ENCODE data around the gene SGSH.
"Not testable (repeated sequence)": the region's sequence is repeated elsewhere in the genome, so short reads cannot be mapped to it uniquely, and the experiment has no call there.

Gene SGSH

DNA sequence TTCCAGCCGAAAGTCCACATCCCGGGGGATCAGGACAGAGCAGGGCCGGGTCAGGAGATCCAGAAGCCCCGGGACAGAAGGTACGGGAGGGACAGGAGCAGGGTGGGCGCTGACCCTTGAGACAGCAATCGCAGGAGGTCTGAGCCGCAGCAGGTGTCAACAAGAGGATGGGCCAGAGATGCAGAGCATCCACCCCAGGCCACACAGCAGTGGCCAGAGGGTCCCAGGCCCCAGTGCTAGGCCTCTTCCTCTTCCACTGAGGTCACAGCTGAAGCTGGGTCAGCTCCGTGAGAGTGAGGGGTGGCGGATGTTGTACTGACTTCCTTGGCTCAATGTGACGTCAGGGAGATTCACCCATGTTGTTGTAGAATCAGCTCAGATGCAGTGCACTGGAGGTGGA, 31.8 kb upstream of the SGSH start:
- Histone ChIP-seq H3K4me1 (ENCODE audit: insufficient read depth, low read length) (no peaks in the 10 kb centered on the region), H3K36me3 (ENCODE audit: insufficient read depth, low read depth, low read length) (peaks cover 11% of the 10 kb centered on the region; the same call in 1 of the 2 replicates), H3K27me3 (ENCODE audit: insufficient read depth, low read length) (no peaks in the 10 kb centered on the region), H3K9me3 (ENCODE audit: insufficient read depth, low read depth, low read length) (no peaks in the 10 kb centered on the region), H3K4me3 (ENCODE audit: low read length) (no peak overlapping the region), H3K9ac (ENCODE audit: low read depth, low read length) (no peak overlapping the region), H3K27ac (ENCODE audit: low read length) (no peak overlapping the region)

DNA sequence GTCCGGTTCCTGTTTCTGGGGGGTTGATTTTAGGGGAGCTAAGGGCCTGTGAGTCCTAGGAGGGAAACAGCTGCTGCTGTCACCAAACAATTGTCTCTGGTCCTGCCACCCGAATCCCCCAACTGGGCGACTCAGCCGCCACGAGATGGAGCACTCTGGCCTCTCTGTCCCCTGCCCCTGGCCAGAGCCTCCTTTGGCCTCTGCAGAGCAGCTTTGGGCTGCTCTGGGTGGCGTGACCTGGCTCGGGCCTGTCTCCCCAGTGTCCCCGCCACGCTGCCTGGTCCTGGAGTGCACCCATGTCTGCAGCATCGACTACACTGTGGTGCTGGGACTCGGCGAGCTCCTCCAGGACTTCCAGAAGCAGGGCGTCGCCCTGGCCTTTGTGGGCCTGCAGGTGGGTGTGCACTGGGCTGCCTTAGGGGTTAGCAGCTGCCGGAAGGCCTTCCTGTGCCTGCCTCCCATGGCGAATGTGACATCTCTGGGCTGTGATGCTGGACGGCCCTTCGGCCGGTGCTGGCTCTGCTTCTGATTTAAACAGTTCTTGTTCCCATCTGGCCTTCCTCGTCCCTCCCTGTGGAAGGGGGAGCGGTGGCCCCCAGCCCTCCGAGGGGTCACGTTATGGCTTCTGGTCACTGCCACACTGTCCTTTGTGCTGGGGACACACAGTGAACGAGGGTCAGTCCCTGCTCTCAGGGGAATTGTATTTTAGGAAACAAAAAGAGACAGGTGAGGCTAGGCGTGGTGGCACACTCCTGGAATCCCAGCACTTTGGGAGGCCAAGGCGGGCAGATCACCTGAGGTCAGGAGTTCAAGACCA, 29.0 kb upstream of the SGSH start:
- H3K36me3 ChIP-seq (ENCODE audit: insufficient read depth, low read depth, low read length) = peaks cover 11% of the 10 kb centered on the region; the same call in 1 of the 2 replicates
- H3K4me1 ChIP-seq (ENCODE audit: insufficient read depth, low read length) = no peaks in the 10 kb centered on the region
- no peaks in the 10 kb centered on the region for H3K9me3 ChIP-seq (ENCODE audit: insufficient read depth, low read depth, low read length)
- no peak overlapping the region for H3K4me3 ChIP-seq (ENCODE audit: low read length)
- H3K27me3 ChIP-seq (ENCODE audit: insufficient read depth, low read length) = no peaks in the 10 kb centered on the region
- no peak overlapping the region for H3K27ac ChIP-seq (ENCODE audit: low read length)
- no peak overlapping the region for H3K9ac ChIP-seq (ENCODE audit: low read depth, low read length)

DNA sequence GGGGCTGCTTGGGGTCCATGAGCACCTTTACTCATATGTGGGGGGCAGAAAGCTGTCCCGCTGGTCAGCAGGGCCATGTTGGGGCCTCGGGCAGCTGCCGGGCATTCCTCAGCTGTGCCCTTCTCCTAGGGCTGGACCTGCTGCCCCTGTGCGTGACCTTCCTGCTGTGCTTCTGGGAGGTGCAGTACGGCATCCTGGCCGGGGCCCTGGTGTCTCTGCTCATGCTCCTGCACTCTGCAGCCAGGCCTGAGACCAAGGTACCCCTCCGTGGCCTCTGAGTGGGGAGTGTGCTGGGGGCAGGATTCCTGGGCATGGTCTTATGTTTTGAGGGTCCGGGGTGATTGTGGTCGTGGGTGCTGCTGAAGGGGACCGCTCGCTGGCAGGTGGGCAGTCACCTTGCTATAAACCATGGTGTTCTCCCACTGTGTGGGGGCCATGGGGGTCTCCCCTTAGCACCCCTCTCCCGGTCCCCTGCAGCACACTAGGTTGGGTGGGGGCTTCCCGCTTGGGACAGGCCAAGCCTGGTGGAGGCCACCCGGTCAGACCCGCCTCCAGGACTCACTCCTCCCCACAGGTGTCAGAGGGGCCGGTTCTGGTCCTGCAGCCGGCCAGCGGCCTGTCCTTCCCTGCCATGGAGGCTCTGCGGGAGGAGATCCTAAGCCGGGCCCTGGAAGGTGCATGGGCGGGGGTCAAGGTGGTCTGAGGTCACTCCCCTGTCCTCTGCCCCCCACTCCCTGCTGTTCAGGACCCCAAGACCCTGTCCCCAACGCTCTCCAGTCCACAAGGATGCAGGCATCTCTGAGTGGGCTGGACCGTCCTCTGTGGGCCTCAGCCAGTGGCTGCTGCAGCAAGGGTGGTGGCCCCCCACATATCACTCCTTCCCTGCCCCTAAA, 28.1 kb upstream of the SGSH start:
- Histone ChIP-seq H3K4me1 (ENCODE audit: insufficient read depth, low read length) (no peaks in the 10 kb centered on the region), H3K9me3 (ENCODE audit: insufficient read depth, low read depth, low read length) (no peaks in the 10 kb centered on the region), H3K9ac (ENCODE audit: low read depth, low read length) (no peak overlapping the region), H3K36me3 (ENCODE audit: insufficient read depth, low read depth, low read length) (peaks cover 11% of the 10 kb centered on the region; the same call in 1 of the 2 replicates), H3K27ac (ENCODE audit: low read length) (no peak overlapping the region), H3K4me3 (ENCODE audit: low read length) (no peak overlapping the region), H3K27me3 (ENCODE audit: insufficient read depth, low read length) (no peaks in the 10 kb centered on the region)

DNA sequence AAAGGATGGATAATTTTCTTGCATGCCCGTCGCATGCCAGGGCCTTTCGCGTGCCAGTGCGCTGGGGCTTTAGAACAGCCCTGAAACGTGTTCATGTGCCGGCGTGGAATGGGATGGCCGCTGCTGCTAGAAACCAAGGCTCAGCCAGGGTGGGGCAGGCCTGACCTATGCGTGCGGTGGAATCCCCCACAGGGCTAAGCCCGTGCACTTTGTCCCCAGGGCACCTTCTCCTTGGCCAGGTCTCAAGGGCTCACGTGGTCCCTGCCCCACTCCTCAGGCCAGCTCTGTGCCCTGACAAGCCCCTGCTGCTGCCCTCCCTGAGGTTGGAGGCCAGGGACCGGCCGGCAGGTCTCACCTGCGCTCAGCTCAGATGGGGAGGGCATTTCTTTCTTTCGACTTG, 27.4 kb upstream of the SGSH start:
- no peaks in the 10 kb centered on the region for H3K4me1 ChIP-seq (ENCODE audit: insufficient read depth, low read length)
- peaks cover 9% of the 10 kb centered on the region; the same call in 1 of the 2 replicates for H3K36me3 ChIP-seq (ENCODE audit: insufficient read depth, low read depth, low read length)
- no peaks in the 10 kb centered on the region for H3K9me3 ChIP-seq (ENCODE audit: insufficient read depth, low read depth, low read length)
- H3K27me3 ChIP-seq (ENCODE audit: insufficient read depth, low read length) = no peaks in the 10 kb centered on the region
- H3K9ac ChIP-seq (ENCODE audit: low read depth, low read length) = no peak overlapping the region
- no peak overlapping the region for H3K27ac ChIP-seq (ENCODE audit: low read length)
- no peak overlapping the region for H3K4me3 ChIP-seq (ENCODE audit: low read length)

DNA sequence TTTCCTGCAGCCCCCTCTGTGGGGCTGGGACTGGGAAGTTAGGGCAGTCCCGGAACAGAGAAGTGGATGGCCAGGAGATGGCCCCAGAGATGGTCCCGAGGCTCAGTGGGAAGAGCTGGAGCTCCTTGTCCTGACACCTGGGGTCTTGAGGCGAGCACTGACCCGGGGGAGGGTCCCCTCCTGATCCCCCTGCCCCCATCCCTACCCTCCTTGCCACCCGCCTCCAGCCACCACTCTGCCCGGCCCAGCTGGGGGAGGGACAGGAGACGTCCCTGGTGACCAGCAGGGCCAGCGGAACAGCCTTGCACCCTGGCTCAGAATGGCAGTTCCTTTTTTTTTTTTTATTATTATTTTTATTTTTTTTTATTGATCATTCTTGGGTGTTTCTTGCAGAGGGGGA, 26.6 kb upstream of the SGSH start:
- H3K36me3 ChIP-seq (ENCODE audit: insufficient read depth, low read depth, low read length) = peaks cover 2% of the 10 kb centered on the region; the same call in 1 of the 2 replicates
- no peaks in the 10 kb centered on the region for H3K27me3 ChIP-seq (ENCODE audit: insufficient read depth, low read length)
- H3K4me1 ChIP-seq (ENCODE audit: insufficient read depth, low read length) = no peaks in the 10 kb centered on the region
- H3K27ac ChIP-seq (ENCODE audit: low read length) = no peak overlapping the region
- H3K9ac ChIP-seq (ENCODE audit: low read depth, low read length) = no peak overlapping the region
- no peak overlapping the region for H3K4me3 ChIP-seq (ENCODE audit: low read length)
- no peaks in the 10 kb centered on the region for H3K9me3 ChIP-seq (ENCODE audit: insufficient read depth, low read depth, low read length)

DNA sequence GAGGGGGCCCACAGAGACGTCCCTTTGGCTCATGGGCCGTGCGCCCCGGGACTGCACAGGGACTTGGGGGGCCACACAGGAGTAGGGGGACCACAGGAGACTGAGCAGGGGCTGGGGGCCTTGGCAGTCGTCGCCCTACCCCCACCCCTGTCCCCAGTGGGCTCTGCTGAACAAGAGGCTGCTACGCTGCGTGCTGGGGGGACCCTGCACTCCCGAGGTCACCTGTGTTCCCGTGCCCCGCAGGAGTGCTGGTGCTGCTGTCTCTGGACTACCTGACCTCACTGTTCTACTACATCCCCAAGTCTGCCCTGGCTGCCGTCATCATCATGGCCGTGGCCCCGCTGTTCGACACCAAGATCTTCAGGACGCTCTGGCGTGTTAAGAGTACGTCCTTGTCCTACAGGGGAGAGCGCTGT, 26.1 kb upstream of the SGSH start:
- no peaks in the 10 kb centered on the region for H3K9me3 ChIP-seq (ENCODE audit: insufficient read depth, low read depth, low read length)
- no peak overlapping the region for H3K4me3 ChIP-seq (ENCODE audit: low read length)
- H3K27me3 ChIP-seq (ENCODE audit: insufficient read depth, low read length) = no peaks in the 10 kb centered on the region
- H3K4me1 ChIP-seq (ENCODE audit: insufficient read depth, low read length) = no peaks in the 10 kb centered on the region
- H3K9ac ChIP-seq (ENCODE audit: low read depth, low read length) = no peak overlapping the region
- peaks cover 6% of the 10 kb centered on the region; the same call in 1 of the 2 replicates for H3K36me3 ChIP-seq (ENCODE audit: insufficient read depth, low read depth, low read length)
- no peak overlapping the region for H3K27ac ChIP-seq (ENCODE audit: low read length)

DNA sequence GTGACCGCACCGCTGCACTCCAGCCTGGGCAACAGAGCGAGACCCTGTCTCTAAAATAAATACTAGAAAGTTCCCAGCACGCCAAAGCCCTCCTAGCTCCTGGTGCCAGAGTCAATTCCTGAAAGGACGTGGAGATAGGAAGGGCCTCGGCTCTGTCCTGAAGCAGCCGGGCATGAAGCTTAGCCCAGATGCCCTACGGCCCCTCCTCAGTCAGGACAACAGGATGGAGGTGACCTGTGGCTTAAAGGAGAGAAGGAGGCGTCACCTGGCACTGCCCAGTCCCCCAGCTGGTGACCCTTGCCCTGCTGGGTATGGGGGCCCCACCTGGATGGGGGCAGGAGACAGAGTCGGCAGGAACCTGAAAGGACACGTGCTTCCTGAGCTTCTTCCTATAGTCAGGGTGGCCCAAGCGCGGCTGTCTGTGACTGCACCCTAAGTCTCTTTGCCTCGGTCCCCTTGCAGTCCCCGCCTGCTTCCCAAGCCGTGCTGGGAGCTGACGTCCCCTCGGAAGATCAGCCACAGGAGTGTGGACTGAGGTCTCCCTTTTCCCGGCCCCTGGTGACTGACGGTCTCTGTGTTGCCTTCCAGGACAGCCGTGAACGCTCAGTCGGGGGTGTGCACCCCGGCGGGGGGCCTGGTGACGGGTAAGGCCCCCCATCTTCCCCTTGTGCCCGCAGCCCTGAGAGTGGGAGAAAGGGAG, 25.6 kb upstream of the SGSH start:
- no peaks in the 10 kb centered on the region for H3K4me1 ChIP-seq (ENCODE audit: insufficient read depth, low read length)
- H3K27me3 ChIP-seq (ENCODE audit: insufficient read depth, low read length) = no peaks in the 10 kb centered on the region
- H3K27ac ChIP-seq (ENCODE audit: low read length) = no peak overlapping the region
- H3K9me3 ChIP-seq (ENCODE audit: insufficient read depth, low read depth, low read length) = no peaks in the 10 kb centered on the region
- no peak overlapping the region for H3K4me3 ChIP-seq (ENCODE audit: low read length)
- peaks cover 11% of the 10 kb centered on the region for H3K36me3 ChIP-seq (ENCODE audit: insufficient read depth, low read depth, low read length)
- no peak overlapping the region for H3K9ac ChIP-seq (ENCODE audit: low read depth, low read length)

DNA sequence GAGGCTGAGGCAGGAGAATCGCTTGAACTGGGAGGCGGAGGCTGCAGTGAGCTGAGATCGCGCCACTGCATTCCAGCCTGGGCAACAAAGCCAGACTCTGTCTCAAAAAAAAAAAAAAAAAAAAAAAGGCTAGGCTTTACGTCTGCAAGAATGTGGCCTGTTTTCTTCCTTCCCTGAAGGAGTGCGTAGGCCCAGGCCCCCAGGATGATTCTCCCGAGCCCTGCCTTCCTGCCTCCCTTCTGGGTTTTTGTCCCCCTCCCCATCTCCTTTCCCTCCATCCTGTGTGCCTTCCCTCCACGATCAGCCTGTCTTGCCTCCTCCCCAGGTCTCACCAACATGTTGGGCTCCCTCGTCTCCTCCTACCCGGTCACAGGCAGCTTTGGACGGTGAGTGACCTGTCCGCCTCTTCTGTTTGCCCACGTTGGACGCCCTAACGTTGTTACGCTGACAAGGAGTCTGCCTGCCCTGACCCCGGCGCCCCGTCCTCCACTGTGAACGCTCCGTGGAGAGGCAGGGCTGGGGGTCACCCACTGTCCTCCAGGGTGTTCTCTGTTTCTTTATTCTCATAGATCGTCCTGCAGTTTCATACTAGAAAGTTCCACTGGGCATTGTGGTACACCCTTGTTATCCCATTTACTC, 24.9 kb upstream of the SGSH start:
- H3K9me3 ChIP-seq (ENCODE audit: insufficient read depth, low read depth, low read length) = no peaks in the 10 kb centered on the region
- H3K4me3 ChIP-seq (ENCODE audit: low read length) = no peak overlapping the region
- H3K4me1 ChIP-seq (ENCODE audit: insufficient read depth, low read length) = no peaks in the 10 kb centered on the region
- no peak overlapping the region for H3K9ac ChIP-seq (ENCODE audit: low read depth, low read length)
- H3K27me3 ChIP-seq (ENCODE audit: insufficient read depth, low read length) = no peaks in the 10 kb centered on the region
- H3K36me3 ChIP-seq (ENCODE audit: insufficient read depth, low read depth, low read length) = peaks cover 11% of the 10 kb centered on the region
- H3K27ac ChIP-seq (ENCODE audit: low read length) = no peak overlapping the region

DNA sequence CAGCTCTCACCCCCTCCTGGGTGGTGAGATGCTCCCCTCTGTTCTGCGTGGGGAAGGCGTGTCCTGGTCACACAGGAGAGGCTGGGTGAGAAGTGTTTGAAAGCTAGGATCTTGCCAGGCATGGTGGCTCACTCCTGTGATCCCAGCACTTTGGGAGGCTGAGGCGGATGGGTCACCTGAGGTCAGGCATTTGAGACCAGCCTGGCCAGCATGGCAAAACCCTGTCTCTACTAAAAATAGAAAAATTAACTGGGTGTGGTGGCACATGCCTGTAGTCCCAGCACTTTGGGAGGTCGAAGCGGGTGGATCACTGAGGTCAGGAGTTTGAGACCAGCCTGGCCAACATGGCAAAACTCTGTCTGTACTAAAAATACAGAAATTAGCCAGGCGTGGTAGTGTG, 24.3 kb upstream of the SGSH start:
- not testable (repeated sequence) for H3K27ac ChIP-seq (ENCODE audit: low read length); H3K4me3 ChIP-seq (ENCODE audit: low read length); H3K9ac ChIP-seq (ENCODE audit: low read depth, low read length); H3K4me1 ChIP-seq (ENCODE audit: insufficient read depth, low read length); H3K27me3 ChIP-seq (ENCODE audit: insufficient read depth, low read length); H3K9me3 ChIP-seq (ENCODE audit: insufficient read depth, low read depth, low read length)
- H3K36me3 ChIP-seq (ENCODE audit: insufficient read depth, low read depth, low read length) = peaks cover 11% of the 10 kb centered on the region

DNA sequence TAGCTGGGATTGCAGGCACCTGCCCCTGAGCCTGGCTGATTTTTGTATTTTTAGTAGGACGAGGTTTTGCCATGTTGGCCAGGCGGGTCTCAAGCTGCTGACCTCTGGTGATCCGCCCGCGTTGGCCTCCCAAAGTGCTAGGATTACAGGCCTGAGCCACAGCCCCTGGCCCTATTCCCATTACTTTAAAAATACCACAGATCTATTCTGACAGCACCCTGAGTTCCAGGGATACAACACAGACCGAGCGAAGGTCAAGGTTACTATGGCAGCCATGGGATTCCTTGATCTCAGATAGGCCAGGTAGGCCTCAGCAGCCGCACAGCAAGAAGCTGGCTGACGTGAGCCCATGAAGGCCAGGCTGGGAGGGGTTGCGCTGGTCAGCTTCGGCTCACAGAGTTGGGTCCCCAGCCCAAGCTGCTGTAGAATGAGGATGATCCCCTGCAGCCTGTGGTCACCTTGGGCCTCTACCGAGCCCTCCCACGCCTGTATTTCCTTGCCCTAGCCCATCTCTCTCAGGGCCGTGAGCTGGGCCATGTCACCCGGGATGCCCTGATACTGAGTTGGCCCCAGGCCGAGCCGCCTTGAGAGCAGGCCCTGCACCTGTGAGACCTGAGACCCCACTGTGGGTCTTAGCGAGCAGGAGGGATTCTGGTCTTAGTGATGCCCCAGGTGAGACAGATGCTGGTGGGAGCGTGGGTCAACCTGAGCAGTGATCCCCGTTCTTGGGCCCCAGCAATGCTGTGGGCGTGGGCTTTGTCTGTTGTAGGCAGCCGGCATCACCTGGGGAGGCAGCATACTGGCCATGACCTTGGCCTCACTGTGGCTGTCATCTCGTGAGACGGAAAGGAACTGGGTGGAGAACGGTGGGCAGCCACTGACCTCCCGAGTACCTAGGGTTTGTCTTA, 23.6 kb upstream of the SGSH start:
- no peak overlapping the region for H3K27ac ChIP-seq (ENCODE audit: low read length)

More for the DNA sequence above, 23.6 kb upstream of the SGSH start:
- Histone ChIP-seq H3K4me3 (ENCODE audit: low read length) (no peak overlapping the region), H3K27me3 (ENCODE audit: insufficient read depth, low read length) (no peaks in the 10 kb centered on the region), H3K4me1 (ENCODE audit: insufficient read depth, low read length) (no peaks in the 10 kb centered on the region), H3K9me3 (ENCODE audit: insufficient read depth, low read depth, low read length) (no peaks in the 10 kb centered on the region), H3K9ac (ENCODE audit: low read depth, low read length) (no peak overlapping the region), H3K36me3 (ENCODE audit: insufficient read depth, low read depth, low read length) (peaks cover 11% of the 10 kb centered on the region)
